GM12878 (cell line): ENCODE data around the gene DHDH. TPM values are rescaled to one million over a fixed set of nuclear protein-coding genes. Genes with fewer than 3 reads are reported as not detected.

Experiments
- ATAC-seq: fragments of 200-7000 bp; cut with Tn5 transposase; 3 replicates; pipeline ENCODE4 v1.9.1; 2020; ENCODE audit warnings: mild to moderate bottlenecking, moderate library complexity
- BruUV-seq: library from RNA; stranded (reverse); fragments of 400-500 nt; replicated peaks from 2 replicates; lab custom pipeline; 2021; lab: Mats Ljungman, UMichigan
- CTCF ChIA-PET: fragments of 300-600 bp; sonication (Branson Sonifier 250); formaldehyde crosslinking; extraction: SDS; loops from one replicate; lab custom pipeline; 2021; ENCODE audit warnings: inconsistent platforms; lab: Yijun Ruan, JAX
- POLR2A ChIA-PET: fragments of 350-600 bp; formaldehyde crosslinking; extraction: SDS; loops from one replicate; lab custom pipeline; 2021; ENCODE audit warnings: inconsistent platforms; lab: Charles Lee
- RAD21 ChIA-PET: fragments of 300-600 bp; sonication (Branson Sonifier 250); formaldehyde crosslinking; loops from one replicate; lab custom pipeline; 2023; ENCODE audit warnings: antibody characterized with exemption; ENCODE audit not compliant: unreplicated experiment; lab: Charles Lee
- SMC1A ChIA-PET: fragments of 300-600 bp; sonication (Branson Sonifier 250); formaldehyde crosslinking; loops from one replicate; lab custom pipeline; 2023; ENCODE audit not compliant: unreplicated experiment, uncharacterized antibody; lab: Charles Lee
- DNase-seq: peaks from one replicate; pipeline ENCODE4 v3.0.0-alpha.2; 2011; ENCODE audit warnings: low read depth, low spot score
- FAIRE-seq: peaks from 3 replicates; lab custom pipeline; 2011; peaks lifted over from hg19 to GRCh38; lab: Jason Lieb, UNC
- H2AFZ ChIP-seq: 2 replicates; pipeline ENCODE4 v1.6.0; 2011; ENCODE audit warnings: low read depth, low read length, control low read depth; ENCODE audit not compliant: control insufficient read depth
- H3K27ac ChIP-seq: 2 replicates; pipeline ENCODE4 v1.5.1; 2011; ENCODE audit warnings: control low read depth; ENCODE audit not compliant: control insufficient read depth, insufficient read depth
- H3K27me3 ChIP-seq, 2 experiments: replicated peaks in 1 of 2; 2 replicates each; pipeline versions ENCODE4 v1.6.0 to v1.6.1; 2011; ENCODE audit warnings: low read length in 1 of 2; ENCODE audit not compliant: control insufficient read depth in 2 of 2, insufficient read depth in 2 of 2
- H3K36me3 ChIP-seq, 2 experiments: 2 replicates each; pipeline ENCODE4 v1.5.1; 2011; ENCODE audit warnings: low read length in 1 of 2; ENCODE audit not compliant: control insufficient read depth in 2 of 2, insufficient read depth in 2 of 2
- H3K4me1 ChIP-seq: 2 replicates; pipeline ENCODE4 v1.6.1; 2011; ENCODE audit warnings: mild to moderate bottlenecking, low read length, moderate library complexity, mixed read lengths; ENCODE audit not compliant: control insufficient read depth, insufficient read depth
- H3K4me2 ChIP-seq: 2 replicates; pipeline ENCODE4 v1.6.0; 2011; ENCODE audit warnings: control low read depth; ENCODE audit not compliant: control insufficient read depth, insufficient read depth
- H3K4me3 ChIP-seq: fragments of 200-600 bp; sonication (generic); 2 replicates; pipeline ENCODE4 v1.5.1; 2016
- H3K79me2 ChIP-seq: 2 replicates; pipeline ENCODE4 v1.6.0; 2011; ENCODE audit warnings: low read length; ENCODE audit not compliant: control insufficient read depth, insufficient read depth
- H3K9ac ChIP-seq: 2 replicates; pipeline ENCODE4 v1.8.0; 2011; ENCODE audit warnings: low read length, control low read depth, mixed read lengths; ENCODE audit not compliant: control insufficient read depth, insufficient read depth
- H3K9me3 ChIP-seq: replicated peaks from 3 replicates; pipeline ENCODE4 v1.5.1; 2011; ENCODE audit warnings: mild to moderate bottlenecking, low read length; ENCODE audit not compliant: control insufficient read depth, insufficient read depth
- H4K20me1 ChIP-seq: 2 replicates; pipeline ENCODE4 v1.6.0; 2011; ENCODE audit not compliant: control insufficient read depth, insufficient read depth
- ASH2L ChIP-seq: fragments of 300-600, 200-600 bp; sonication (generic); IDR thresholded peaks from 2 replicates; pipeline ENCODE4 v1.6.1; 2017; ENCODE audit warnings: low read depth, mild to moderate bottlenecking, borderline replicate concordance
- BACH1 ChIP-seq: fragments of 450-650 bp; IDR thresholded peaks from 2 replicates; pipeline ENCODE4 v1.6.1; 2017; ENCODE audit warnings: mild to moderate bottlenecking, borderline replicate concordance
- GABPA ChIP-seq: IDR thresholded peaks from 2 replicates; pipeline ENCODE4 v1.6.1; 2014; ENCODE audit warnings: antibody characterized with exemption, low read depth, mild to moderate bottlenecking, inconsistent platforms
- NKRF ChIP-seq: fragments of 450-650 bp; conservative IDR thresholded peaks from 2 replicates; pipeline ENCODE4 v1.6.1; 2017; ENCODE audit warnings: mild to moderate bottlenecking, moderate library complexity
- RUNX3 ChIP-seq: IDR thresholded peaks from 2 replicates; pipeline ENCODE4 v1.6.1; 2012; ENCODE audit warnings: low read length, inconsistent platforms
- SIX5 ChIP-seq: IDR thresholded peaks from 2 replicates; pipeline ENCODE4 v1.6.1; 2011; ENCODE audit warnings: mild to moderate bottlenecking, low read depth, low read length, moderate library complexity; ENCODE audit not compliant: severe bottlenecking
- ZBTB40 ChIP-seq: fragments of 450-650 bp; IDR thresholded peaks from 2 replicates; pipeline ENCODE4 v1.6.1; 2016; ENCODE audit warnings: mild to moderate bottlenecking, moderate library complexity, borderline replicate concordance
- whole genome bisulfite sequencing: methylation state at CpG from one replicate; pipeline ENCODE4 v1.1.6; 2016; ENCODE audit warnings: low lambda C conversion rate; ENCODE audit not compliant: insufficient replicate concordance, insufficient coverage; ENCODE audit errors: missing lambda C conversion rate; 5-methylcytosine and 5-hydroxymethylcytosine counted together
- in situ Hi-C: fragments of 300-500 bp; cut with MboI; formaldehyde crosslinking; loops from 9 replicates; pipeline ENCODE4 v1.14.3; 2018; ENCODE audit warnings: mixed read lengths
- intact Hi-C: fragments of 100-400 bp; cut with micrococcal nuclease; formaldehyde crosslinking; loops from one replicate; pipeline ENCODE4 v1.14.2; 2022; ENCODE audit not compliant: unreplicated experiment
- polyA plus RNA-seq, 11 experiments: library from polyadenylated mRNA; depleted of rRNA in 4 of 11; unstranded in 6 of 11; stranded (reverse) in 5 of 11; fragments of >200 nt; fragmentation: Nextera tagmentation in 4 of 11; fragmentation: Illumina TruSeq in 1 of 11; extraction: Ambion mirVana in 4 of 11; extraction: Trizol in 1 of 11; gene quantifications; 1 replicate in 1 of 11; 2 replicates in 10 of 11; pipeline versions ENCODE4 v1.2.1 to v1.2.3, GENCODE V29; 2011 to 2016; ENCODE audit warnings: inconsistent platforms in 2 of 11, missing spikeins in 2 of 11, low read depth in 1 of 11
- total RNA-seq, 4 experiments: library from RNA; depleted of rRNA in 3 of 4; stranded (reverse); fragments of >200 nt in 3 of 4; fragmentation: Illumina TruSeq in 1 of 4; extraction: Trizol in 1 of 4; gene quantifications; 2 replicates each; pipeline versions ENCODE4 v1.2.1 to v1.2.3, GENCODE V29; 2013 to 2021

The DHDH gene
- total and polyA plus RNA-seq, 10 of the 15 experiments (the other 5 are each of a cell fraction or from before 2014, with no cell fraction given), result 0.13 to 0.21 (median 0.15) TPM; not detected in 7

GRCh38 chr19:48915757-48916156 lies 17.7 kb upstream of the DHDH start (continued):
- TF ChIP-seq NKRF (no peak), BACH1 (no peak), GABPA (no peak), ZBTB40 (no peak), SIX5 (no peak)

- in situ Hi-C loops, result no loop called here
- H3K4me3 ChIP-seq, result 0 out of 2 replicates have a peak overlapping the region, but pooled peaks have one; percentile 16
- H3K4me2 ChIP-seq, result peak overlapping the region; percentile 20; the same call in 1 of the 2 replicates
- POLR2A ChIA-PET, result no interaction called here
- intact Hi-C loops, result no loop called here
- BruUV-seq, result no TSS peak
- peak; percentile 66 for FAIRE-seq
- CTCF ChIA-PET, result interaction anchor here (1.2 to 2.5 kb wide), 2 partner anchors 15 to 45 kb away, joined by 4 to 6 read pairs; partner anchors contain the start of gene DHDH
- DNase-seq, result no peak
- H3K9ac ChIP-seq, result no peak overlapping the region
- peak overlapping the region; percentile 53 for H3K27ac ChIP-seq
- H3K27me3 ChIP-seq, result no peaks in the 10 kb centered on the region
- H3K79me2 ChIP-seq, result no peaks in the 10 kb centered on the region
- H3K9me3 ChIP-seq, result no peaks in the 10 kb centered on the region
- no peak overlapping the region for H2AFZ ChIP-seq
- RAD21 ChIA-PET, result interaction anchor here (1.1 kb wide), 1 partner anchor 17 kb away, joined by 3 read pairs; no protein-coding TSS in a partner anchor
- SMC1A ChIA-PET, result no interaction called here
- TF ChIP-seq ASH2L (no peak), RUNX3 (peak; percentile 20; the same call in 1 of the 2 replicates)
- no peaks in the 10 kb centered on the region for H4K20me1 ChIP-seq
- H3K4me1 ChIP-seq, result peaks cover 8% of the 10 kb centered on the region
- peaks cover 5 to 12% of the 10 kb centered on the region in 2 experiments; a peak in 3 of 4 replicates for H3K36me3 ChIP-seq
- 0% methylated on average over 6 of the region's 6 CpGs for WGBS
- ATAC-seq, result peak; percentile 37; the same call in 2 of the 3 replicates
These were observed 15.4 kb upstream of the DHDH start for GRCh38 chr19:48918071-48918470.
